SH-SY5Y (cell line): Measurements from ENCODE around the gene SPEF1.

Experiments
- GATA2 ChIP-seq: IDR thresholded peaks from 2 replicates; pipeline ENCODE4 v1.6.1; 2011; ENCODE audit warnings: mild to moderate bottlenecking, low read depth, low read length
- GATA3 ChIP-seq: IDR thresholded peaks from 2 replicates; pipeline ENCODE4 v1.6.1; 2011; ENCODE audit warnings: low read depth, mild to moderate bottlenecking, low read length, moderate library complexity

SPEF1 gene

GRCh38 chr20:3800256-3800877 lies 19.1 kb upstream of the SPEF1 start:
- no peak for TF ChIP-seq GATA2

- no peak for TF ChIP-seq GATA2
- no peak for TF ChIP-seq GATA3
Observed at GRCh38 chr20:3798908-3799248, 17.6 kb upstream of the SPEF1 start.

- TF ChIP-seq GATA2 (no peak), GATA3 (no peak)
Observed at GRCh38 chr20:3798373-3798768, 17.1 kb upstream of the SPEF1 start.

- no peak for TF ChIP-seq GATA3
- TF ChIP-seq GATA2, result no peak
Observed at GRCh38 chr20:3797592-3798372, 16.5 kb upstream of the SPEF1 start.

GRCh38 chr20:3797226-3797545 lies 15.9 kb upstream of the SPEF1 start:
- TF ChIP-seq GATA2 (no peak), GATA3 (no peak)

- TF ChIP-seq GATA3 (no peak), GATA2 (no peak)
Observed at GRCh38 chr20:3796477-3797225, 15.4 kb upstream of the SPEF1 start.

- TF ChIP-seq GATA3 (no peak), GATA2 (no peak)
Observed at GRCh38 chr20:3795511-3796468, 14.5 kb upstream of the SPEF1 start, which contains the start of gene CDC25B. Gene CDC25B, plus strand, starts transcription at chr20:3796310. Its CDS starts 222 bp downstream, at chr20:3796532.

- TF ChIP-seq GATA3 (no peak), GATA2 (no peak)
Observed at GRCh38 chr20:3794701-3795420, 13.6 kb upstream of the SPEF1 start.

GRCh38 chr20:3788685-3789155 lies 7.5 kb upstream of the SPEF1 start:
- TF ChIP-seq GATA2, result no peak
- no peak for TF ChIP-seq GATA3

- no peak for TF ChIP-seq GATA3
- TF ChIP-seq GATA2, result no peak
Observed at GRCh38 chr20:3787324-3788014, 6.2 kb upstream of the SPEF1 start.

- no peak for TF ChIP-seq GATA3
- TF ChIP-seq GATA2, result no peak
Observed at GRCh38 chr20:3786665-3787323, 5.5 kb upstream of the SPEF1 start, which contains the start of gene CENPB. Gene CENPB, minus strand, starts transcription at chr20:3786740. Its CDS starts 257 bp downstream, at chr20:3786483.

GRCh38 chr20:3786126-3786484 lies 4.9 kb upstream of the SPEF1 start:
- TF ChIP-seq GATA3, result no peak
- TF ChIP-seq GATA2, result no peak
